Suprapubic skin (tissue), 3 donors: ENCODE data around the gene CTNND2.

Experiments
- POLR2AphosphoS5 ChIP-seq, 3 donors: sonication (generic); formaldehyde crosslinking; IDR thresholded peaks; one replicate each; pipeline ENCODE4 v1.6.1; 2017; ENCODE audit warnings: antibody characterized with exemption in 3 of 3
- TF ChIP-seq, protein P1 (sequence below), 2 donors: fragments of 200-600 bp in 1 of 2; fragments of 450-650 bp in 1 of 2; sonication (generic) in 1 of 2; IDR thresholded peaks; one replicate each; pipeline ENCODE4 v1.5.1; 2016 to 2019; ENCODE audit warnings: antibody characterized with exemption in 2 of 2, mild to moderate bottlenecking in 1 of 2, moderate library complexity in 1 of 2

DNA sequence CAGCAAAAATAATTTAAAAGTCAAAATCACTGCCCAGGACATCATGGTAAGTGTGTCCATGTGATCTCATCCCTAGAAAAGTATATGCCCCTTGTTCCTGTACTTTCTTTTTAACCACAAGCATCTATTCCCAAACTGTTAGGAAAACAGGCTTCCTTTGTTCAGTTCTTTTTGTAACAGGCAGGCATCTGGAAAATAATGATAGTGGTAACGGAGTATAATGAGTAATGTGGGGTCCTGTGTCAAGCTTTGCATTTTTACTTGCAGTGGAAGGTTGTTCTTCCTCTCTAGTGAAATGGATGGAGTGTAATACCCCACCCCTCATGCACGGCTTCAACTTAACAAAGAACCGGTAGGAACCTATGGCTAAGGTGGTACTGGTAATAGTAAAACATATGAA is 532.1 kb downstream of the CTNND2 start:
- TF ChIP-seq, protein P1, sequence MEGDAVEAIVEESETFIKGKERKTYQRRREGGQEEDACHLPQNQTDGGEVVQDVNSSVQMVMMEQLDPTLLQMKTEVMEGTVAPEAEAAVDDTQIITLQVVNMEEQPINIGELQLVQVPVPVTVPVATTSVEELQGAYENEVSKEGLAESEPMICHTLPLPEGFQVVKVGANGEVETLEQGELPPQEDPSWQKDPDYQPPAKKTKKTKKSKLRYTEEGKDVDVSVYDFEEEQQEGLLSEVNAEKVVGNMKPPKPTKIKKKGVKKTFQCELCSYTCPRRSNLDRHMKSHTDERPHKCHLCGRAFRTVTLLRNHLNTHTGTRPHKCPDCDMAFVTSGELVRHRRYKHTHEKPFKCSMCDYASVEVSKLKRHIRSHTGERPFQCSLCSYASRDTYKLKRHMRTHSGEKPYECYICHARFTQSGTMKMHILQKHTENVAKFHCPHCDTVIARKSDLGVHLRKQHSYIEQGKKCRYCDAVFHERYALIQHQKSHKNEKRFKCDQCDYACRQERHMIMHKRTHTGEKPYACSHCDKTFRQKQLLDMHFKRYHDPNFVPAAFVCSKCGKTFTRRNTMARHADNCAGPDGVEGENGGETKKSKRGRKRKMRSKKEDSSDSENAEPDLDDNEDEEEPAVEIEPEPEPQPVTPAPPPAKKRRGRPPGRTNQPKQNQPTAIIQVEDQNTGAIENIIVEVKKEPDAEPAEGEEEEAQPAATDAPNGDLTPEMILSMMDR (IDR thresholded peaks at IDR 0.05): no peak
- no peak for TF ChIP-seq POLR2AphosphoS5 (IDR thresholded peaks at IDR 0.05)
